ENCODE data around the gene FREY1.
A peak's percentile ranks its signal among the peaks of the same experiment; 100 is the strongest.
"Not testable (repeated sequence)": the region's sequence is repeated elsewhere in the genome, so short reads cannot be mapped to it uniquely, and the experiment has no call there.

FREY1 gene

DNA sequence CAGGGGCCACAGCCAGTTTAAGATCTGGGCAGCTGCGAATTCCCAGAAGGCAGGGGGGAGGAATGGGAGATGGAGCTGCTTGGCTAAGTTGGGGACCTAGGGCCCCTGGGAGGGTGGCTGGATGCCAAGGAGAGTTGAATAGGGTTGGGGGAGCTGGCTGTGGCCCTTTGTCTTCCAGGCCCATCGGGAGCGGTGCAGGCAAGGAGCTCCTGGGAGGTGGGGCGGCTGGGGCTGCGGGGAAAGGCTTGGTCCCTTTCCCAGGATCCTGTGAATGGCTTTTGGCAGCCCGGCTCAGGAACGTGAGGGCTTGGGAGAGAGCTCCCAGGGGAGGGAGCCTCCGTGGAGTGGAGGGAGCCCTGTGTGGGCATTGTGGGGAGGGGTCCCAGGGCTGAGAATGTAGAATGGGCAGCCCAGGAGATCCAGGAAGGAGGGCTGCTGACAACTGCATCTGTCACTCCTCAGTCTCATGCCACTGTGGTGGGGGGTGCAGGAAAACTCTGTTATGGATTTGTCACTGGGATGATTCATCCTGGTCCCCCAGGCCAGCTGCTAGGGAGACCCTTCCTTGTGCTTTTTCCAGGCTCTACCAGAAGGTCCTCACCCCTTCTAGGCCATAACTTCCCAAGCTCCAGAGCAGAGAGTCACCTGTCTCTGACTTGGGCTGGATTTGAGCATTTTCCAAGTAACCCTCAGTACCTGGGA lies 6.0 kb downstream of the FREY1 start:
- Histone ChIP-seq H3K4me3 (ENCODE audit: low read depth, low read length) (peak overlapping the region; percentile 77), H3K27ac (ENCODE audit: low read depth, low read length) (no peak overlapping the region)

DNA sequence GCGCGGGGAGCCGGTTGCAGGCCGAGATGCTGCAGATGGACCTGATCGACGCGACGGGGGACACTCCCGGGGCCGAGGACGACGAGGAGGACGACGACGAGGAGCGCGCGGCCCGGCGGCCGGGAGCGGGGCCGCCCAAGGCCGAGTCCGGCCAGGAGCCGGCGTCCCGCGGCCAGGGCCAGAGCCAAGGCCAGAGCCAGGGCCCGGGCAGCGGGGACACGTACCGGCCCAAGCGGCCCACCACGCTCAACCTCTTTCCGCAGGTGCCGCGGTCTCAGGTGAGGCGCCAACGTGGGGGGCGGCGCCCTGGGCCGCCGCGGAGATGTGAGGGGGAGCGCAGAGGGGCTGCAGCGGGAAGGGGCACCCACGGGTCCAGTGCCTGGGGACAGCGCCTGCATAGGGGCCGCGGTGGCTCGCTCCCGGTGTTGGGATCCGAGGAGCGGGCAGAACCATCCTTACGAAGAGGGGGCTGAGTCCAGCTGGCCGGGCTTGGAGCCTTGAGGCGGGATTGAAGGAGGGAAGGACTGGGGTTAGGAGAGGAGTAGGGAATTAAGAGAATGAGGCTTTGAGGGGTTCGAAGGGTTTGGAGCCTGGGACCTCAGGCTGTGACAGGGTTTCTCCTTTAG lies 6.8 kb downstream of the FREY1 start:
- peak overlapping the region; percentile 77 for H3K4me3 ChIP-seq (ENCODE audit: low read depth, low read length)
- peak overlapping the region; percentile 57 for H2AFZ ChIP-seq (ENCODE audit: low read length, unreplicated experiment)

More for the DNA sequence above, 6.0 kb downstream of the FREY1 start:
- Histone ChIP-seq H3K36me3 (ENCODE audit: insufficient read depth, low read length) (no peaks in the 10 kb centered on the region), H3K27me3 (ENCODE audit: insufficient read depth, low read length) (peaks cover 8% of the 10 kb centered on the region; the same call in 1 of the 2 replicates), H2AFZ (ENCODE audit: low read length, unreplicated experiment) (no peak overlapping the region), H3K4me1 (ENCODE audit: control insufficient read depth, insufficient read depth, low read length, unreplicated experiment) (peaks cover 11% of the 10 kb centered on the region), H3K79me2 (ENCODE audit: control insufficient read depth, insufficient read depth, low read length, unreplicated experiment) (no peaks in the 10 kb centered on the region)

DNA sequence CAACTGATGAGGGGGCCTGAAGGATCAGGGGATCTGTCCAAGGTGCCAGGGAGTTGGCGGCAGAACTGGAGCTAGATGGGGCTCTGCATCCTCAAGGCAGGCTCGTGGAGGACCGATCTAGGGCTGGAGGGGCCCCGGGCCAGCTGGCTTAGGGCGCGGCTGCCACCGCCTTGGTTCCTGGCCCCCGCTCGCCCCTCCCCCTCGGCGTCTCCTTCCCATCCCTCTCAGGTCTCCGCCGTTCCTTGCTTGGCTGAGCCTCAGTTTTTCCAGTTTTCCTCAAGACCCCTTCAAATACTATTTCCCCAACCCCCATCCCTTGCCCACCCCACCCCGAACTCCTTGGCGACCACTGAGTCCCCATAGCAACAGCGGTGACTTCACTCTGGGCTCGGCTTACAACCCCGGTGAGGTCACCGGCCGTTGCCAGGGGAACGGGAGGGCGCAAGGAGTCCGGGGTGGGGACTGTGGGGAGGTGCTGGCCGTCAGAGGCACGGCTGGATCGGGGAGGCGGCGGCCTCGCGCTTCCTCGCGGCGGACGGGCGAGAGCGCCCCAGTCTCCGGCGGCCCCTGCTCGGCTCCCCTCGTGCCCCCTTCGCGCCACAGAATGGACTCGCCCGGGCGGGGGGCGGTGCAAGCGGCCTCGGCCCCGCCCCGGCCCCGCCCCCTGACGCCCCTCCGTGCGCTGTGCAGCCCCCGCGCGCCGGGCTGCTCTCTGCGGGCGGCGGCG lies 7.5 kb downstream of the FREY1 start:
- Histone ChIP-seq H3K36me3 (ENCODE audit: insufficient read depth, low read length) (no peaks in the 10 kb centered on the region), H3K27ac (ENCODE audit: low read depth, low read length) (peak overlapping the region; percentile 61), H2AFZ (ENCODE audit: low read length, unreplicated experiment) (no peak overlapping the region), H3K4me1 (ENCODE audit: control insufficient read depth, insufficient read depth, low read length, unreplicated experiment) (peaks cover 11% of the 10 kb centered on the region), H3K27me3 (ENCODE audit: insufficient read depth, low read length) (peaks cover 8% of the 10 kb centered on the region; the same call in 1 of the 2 replicates), H3K79me2 (ENCODE audit: control insufficient read depth, insufficient read depth, low read length, unreplicated experiment) (no peaks in the 10 kb centered on the region), H3K4me3 (ENCODE audit: low read depth, low read length) (peak overlapping the region; percentile 77)

More for the DNA sequence above, 6.8 kb downstream of the FREY1 start:
- H3K27me3 ChIP-seq (ENCODE audit: insufficient read depth, low read length); H3K27ac ChIP-seq (ENCODE audit: low read depth, low read length); H3K79me2 ChIP-seq (ENCODE audit: control insufficient read depth, insufficient read depth, low read length, unreplicated experiment); H3K36me3 ChIP-seq (ENCODE audit: insufficient read depth, low read length): not testable (repeated sequence)
- peaks cover 11% of the 10 kb centered on the region for H3K4me1 ChIP-seq (ENCODE audit: control insufficient read depth, insufficient read depth, low read length, unreplicated experiment)

DNA sequence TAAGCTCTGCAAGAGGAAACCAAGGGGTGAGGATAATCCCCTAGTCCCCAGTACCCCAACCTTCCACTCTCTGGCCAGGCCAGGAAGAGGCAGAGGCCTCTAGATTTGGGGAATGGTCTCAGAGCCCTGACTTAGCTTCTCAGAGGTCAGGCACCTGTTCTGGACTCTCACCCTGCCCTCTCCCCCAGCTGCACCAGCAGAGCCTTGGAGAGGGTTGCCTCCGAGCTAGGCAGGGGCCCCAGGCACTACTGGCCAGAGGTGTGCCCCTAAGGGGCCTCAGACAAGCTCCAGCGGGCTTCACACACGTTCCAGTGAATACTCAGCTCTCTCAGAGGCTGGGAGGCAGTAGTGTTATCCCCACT lies 8.0 kb downstream of the FREY1 start:
- H3K27me3 ChIP-seq (ENCODE audit: insufficient read depth, low read length), result peaks cover 8% of the 10 kb centered on the region; the same call in 1 of the 2 replicates
- H3K27ac ChIP-seq (ENCODE audit: low read depth, low read length), result no peak overlapping the region
- H3K36me3 ChIP-seq (ENCODE audit: insufficient read depth, low read length), result no peaks in the 10 kb centered on the region
- peak overlapping the region; percentile 77 for H3K4me3 ChIP-seq (ENCODE audit: low read depth, low read length)
- H3K79me2 ChIP-seq (ENCODE audit: control insufficient read depth, insufficient read depth, low read length, unreplicated experiment), result no peaks in the 10 kb centered on the region
- no peak overlapping the region for H2AFZ ChIP-seq (ENCODE audit: low read length, unreplicated experiment)
- H3K4me1 ChIP-seq (ENCODE audit: control insufficient read depth, insufficient read depth, low read length, unreplicated experiment), result peaks cover 11% of the 10 kb centered on the region

DNA sequence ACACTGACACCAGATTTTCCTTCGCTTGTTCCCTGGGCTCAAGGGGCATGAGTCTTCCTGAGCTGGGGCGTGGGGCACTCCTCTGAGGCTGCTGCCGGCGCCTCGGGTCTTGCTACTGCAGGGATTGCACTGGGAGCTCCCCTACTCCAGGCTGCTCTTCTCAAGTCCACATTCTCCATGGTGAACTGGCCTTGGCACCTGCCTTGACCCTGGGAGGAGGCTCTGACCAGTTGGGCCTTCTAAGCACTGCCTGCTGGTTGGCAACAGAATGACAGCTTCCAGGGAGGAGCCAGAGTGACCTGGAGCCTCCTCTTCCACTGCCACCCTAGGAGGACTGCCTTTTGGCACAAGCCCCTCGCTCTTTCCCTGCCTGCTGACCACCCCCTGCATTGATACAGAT lies 9.5 kb downstream of the FREY1 start:
- no peak overlapping the region for H2AFZ ChIP-seq (ENCODE audit: low read length, unreplicated experiment)
- no peak overlapping the region for H3K27ac ChIP-seq (ENCODE audit: low read depth, low read length)
- H3K4me3 ChIP-seq (ENCODE audit: low read depth, low read length), result no peak overlapping the region
- H3K36me3 ChIP-seq (ENCODE audit: insufficient read depth, low read length), result no peaks in the 10 kb centered on the region
- peaks cover 8% of the 10 kb centered on the region; the same call in 1 of the 2 replicates for H3K27me3 ChIP-seq (ENCODE audit: insufficient read depth, low read length)
- H3K79me2 ChIP-seq (ENCODE audit: control insufficient read depth, insufficient read depth, low read length, unreplicated experiment), result no peaks in the 10 kb centered on the region
- peaks cover 11% of the 10 kb centered on the region for H3K4me1 ChIP-seq (ENCODE audit: control insufficient read depth, insufficient read depth, low read length, unreplicated experiment)

DNA sequence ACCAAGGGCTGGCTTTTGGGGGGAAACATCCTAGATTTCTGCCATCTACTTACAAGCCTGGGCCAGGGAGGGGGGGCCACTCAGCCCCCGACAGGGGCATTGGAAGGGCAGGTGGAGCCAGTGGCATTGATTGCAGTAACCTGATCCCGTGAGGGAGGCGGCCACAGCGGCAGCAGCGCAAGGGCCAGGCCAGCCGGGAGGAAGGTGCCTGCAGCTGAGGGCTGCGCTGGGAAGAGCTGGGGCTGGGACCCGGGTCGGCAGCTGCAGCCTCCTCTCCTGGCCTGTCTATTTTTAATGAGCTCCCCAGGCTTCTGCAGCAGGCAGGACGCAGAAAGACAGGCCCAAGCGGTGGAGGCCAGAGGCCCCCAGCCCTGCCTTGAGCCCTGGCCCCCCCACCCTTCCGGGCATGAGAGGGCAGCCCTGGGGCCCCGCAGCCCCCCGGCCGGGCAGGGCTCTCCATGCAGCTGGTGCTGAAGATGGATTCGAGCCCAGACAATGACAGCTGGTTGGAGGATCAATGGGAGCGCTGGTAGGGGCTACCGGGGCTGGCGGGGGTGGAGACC lies 10.6 kb downstream of the FREY1 start:
- H2AFZ ChIP-seq (ENCODE audit: low read length, unreplicated experiment), result no peak overlapping the region
- no peaks in the 10 kb centered on the region for H3K36me3 ChIP-seq (ENCODE audit: insufficient read depth, low read length)
- peaks cover 13% of the 10 kb centered on the region; the same call in 1 of the 2 replicates for H3K27me3 ChIP-seq (ENCODE audit: insufficient read depth, low read length)
- no peaks in the 10 kb centered on the region for H3K79me2 ChIP-seq (ENCODE audit: control insufficient read depth, insufficient read depth, low read length, unreplicated experiment)
- H3K27ac ChIP-seq (ENCODE audit: low read depth, low read length), result no peak overlapping the region
- H3K4me1 ChIP-seq (ENCODE audit: control insufficient read depth, insufficient read depth, low read length, unreplicated experiment), result peaks cover 11% of the 10 kb centered on the region
- no peak overlapping the region for H3K4me3 ChIP-seq (ENCODE audit: low read depth, low read length)

DNA sequence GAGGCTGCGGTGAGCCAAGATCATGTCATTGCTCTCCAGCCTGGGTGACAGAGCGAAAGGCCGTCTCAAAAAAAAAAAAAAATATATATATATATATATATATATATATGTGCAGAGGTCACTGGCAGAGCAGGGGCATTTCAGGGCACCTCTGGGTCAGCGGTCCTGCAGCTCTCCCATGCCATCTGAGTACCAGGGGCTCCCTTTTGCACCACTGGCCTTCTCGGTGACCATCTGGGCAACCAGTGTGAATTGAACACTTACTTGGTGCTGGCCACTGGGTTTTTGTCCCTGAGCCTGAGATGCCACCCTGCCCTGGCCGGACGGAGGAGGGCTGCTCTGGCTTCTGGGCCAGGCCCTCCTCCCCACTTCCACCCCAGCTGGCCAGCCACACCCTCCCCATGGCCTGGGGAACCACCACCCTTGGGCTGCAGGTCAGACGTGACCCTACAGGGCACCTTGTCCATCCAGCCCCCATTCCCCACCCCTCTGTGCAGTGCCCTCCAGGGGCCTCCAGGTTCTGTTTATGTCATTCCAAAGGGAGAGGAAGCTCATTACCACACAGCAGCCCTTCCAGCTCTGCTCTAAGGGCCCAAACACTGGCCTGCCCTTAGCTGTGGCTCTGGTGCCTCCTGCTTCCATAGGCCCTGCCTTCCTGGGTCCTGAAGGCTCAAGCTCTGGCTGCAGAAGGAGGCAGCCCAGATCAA lies 11.4 kb downstream of the FREY1 start:
- no peak overlapping the region for H3K27ac ChIP-seq (ENCODE audit: low read depth, low read length)
- H3K4me3 ChIP-seq (ENCODE audit: low read depth, low read length), result no peak overlapping the region
- H3K36me3 ChIP-seq (ENCODE audit: insufficient read depth, low read length), result no peaks in the 10 kb centered on the region
- H2AFZ ChIP-seq (ENCODE audit: low read length, unreplicated experiment), result no peak overlapping the region
- H3K4me1 ChIP-seq (ENCODE audit: control insufficient read depth, insufficient read depth, low read length, unreplicated experiment), result peaks cover 7% of the 10 kb centered on the region
- H3K79me2 ChIP-seq (ENCODE audit: control insufficient read depth, insufficient read depth, low read length, unreplicated experiment), result no peaks in the 10 kb centered on the region
- peaks cover 12% of the 10 kb centered on the region; the same call in 1 of the 2 replicates for H3K27me3 ChIP-seq (ENCODE audit: insufficient read depth, low read length)

DNA sequence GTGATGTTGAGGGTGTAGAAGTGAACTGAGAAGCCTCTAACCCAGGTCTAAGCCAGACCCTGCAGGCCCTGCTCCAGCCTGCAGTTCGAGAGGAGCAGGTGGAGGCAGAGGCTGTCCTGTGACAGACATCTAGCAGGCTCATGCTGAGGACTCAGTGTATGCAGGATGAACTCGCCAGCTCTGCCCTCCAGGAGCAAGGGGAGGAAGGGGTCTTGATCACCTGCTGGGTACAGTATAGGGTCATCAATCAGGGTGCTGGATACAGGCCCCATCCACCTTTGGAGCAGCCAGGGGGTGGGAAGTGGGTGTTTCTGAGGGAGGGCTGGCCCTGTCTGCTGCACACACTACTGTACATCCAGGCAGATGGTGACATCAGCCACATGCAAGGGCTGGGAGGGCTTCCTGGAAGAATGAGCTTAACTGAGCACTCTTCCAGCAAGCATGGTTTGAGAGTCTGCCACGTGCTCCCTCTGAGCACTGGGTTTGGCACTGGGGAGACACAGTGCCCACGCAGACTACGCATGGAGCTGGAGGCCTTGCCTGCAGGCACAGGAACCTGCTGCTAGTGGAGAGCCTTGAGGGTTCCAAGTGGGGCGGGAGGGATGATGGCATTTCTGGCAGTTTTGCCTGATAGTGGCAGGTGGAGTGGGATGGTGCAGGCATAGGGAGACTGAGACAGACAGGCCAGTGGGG lies 12.4 kb downstream of the FREY1 start:
- Histone ChIP-seq H3K4me1 (ENCODE audit: control insufficient read depth, insufficient read depth, low read length, unreplicated experiment) (peaks cover 6% of the 10 kb centered on the region), H3K79me2 (ENCODE audit: control insufficient read depth, insufficient read depth, low read length, unreplicated experiment) (no peaks in the 10 kb centered on the region), H2AFZ (ENCODE audit: low read length, unreplicated experiment) (no peak overlapping the region), H3K36me3 (ENCODE audit: insufficient read depth, low read length) (no peaks in the 10 kb centered on the region), H3K4me3 (ENCODE audit: low read depth, low read length) (no peak overlapping the region), H3K27ac (ENCODE audit: low read depth, low read length) (no peak overlapping the region), H3K27me3 (ENCODE audit: insufficient read depth, low read length) (peaks cover 7% of the 10 kb centered on the region; the same call in 1 of the 2 replicates)

DNA sequence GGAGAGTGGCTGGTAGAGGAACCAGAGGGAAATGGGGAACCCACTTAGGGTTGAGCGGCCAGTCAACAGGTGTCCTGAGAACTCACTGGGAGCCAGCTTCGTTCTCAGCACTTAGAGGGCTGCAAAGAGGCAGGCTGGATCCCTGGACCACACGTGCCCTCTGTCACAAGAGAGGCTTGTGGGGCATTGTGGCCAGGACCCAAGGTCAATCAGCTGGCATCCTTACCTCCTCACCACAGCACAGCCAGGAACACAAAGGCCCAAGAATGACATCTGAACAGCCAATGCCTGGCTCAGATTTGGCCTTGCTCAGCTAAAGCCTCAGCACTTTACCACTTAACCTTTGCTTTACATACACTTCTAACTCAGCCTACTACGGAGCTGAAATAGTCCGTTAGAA lies 14.2 kb downstream of the FREY1 start:
- Histone ChIP-seq H3K36me3 (ENCODE audit: insufficient read depth, low read length) (no peaks in the 10 kb centered on the region), H3K27me3 (ENCODE audit: insufficient read depth, low read length) (peaks cover 9% of the 10 kb centered on the region), H3K4me1 (ENCODE audit: control insufficient read depth, insufficient read depth, low read length, unreplicated experiment) (no peaks in the 10 kb centered on the region), H2AFZ (ENCODE audit: low read length, unreplicated experiment) (no peak overlapping the region), H3K79me2 (ENCODE audit: control insufficient read depth, insufficient read depth, low read length, unreplicated experiment) (no peaks in the 10 kb centered on the region), H3K27ac (ENCODE audit: low read depth, low read length) (no peak overlapping the region), H3K4me3 (ENCODE audit: low read depth, low read length) (no peak overlapping the region)

Measured in ACC112 (cell line).